22Rv1 (cell line): ENCODE results near the gene FOSB.

Experiments used
- H3K27ac ChIP-seq: fragments of 450-650 bp; 2 replicates; pipeline ENCODE4 v1.5.1; 2017
- CTCF ChIP-seq: fragments of 450-650 bp; IDR thresholded peaks from 2 replicates; pipeline ENCODE4 v1.5.1; 2017; ENCODE audit warnings: mild to moderate bottlenecking
- ZFX ChIP-seq: fragments of 450-650 bp; IDR thresholded peaks from 2 replicates; pipeline ENCODE4 v1.6.1; 2017; ENCODE audit warnings: antibody characterized with exemption, borderline replicate concordance

FOSB gene

GRCh38 chr19:45444318-45445041, 23.3 kb upstream of the FOSB start:
- TF ChIP-seq CTCF: peak; percentile 14; the same call in 1 of the 2 replicates
- no peak for TF ChIP-seq ZFX
- peak overlapping the region; percentile 79 for H3K27ac ChIP-seq

GRCh38 chr19:45445139-45445538, 22.7 kb upstream of the FOSB start:
- TF ChIP-seq ZFX (no peak), CTCF (no peak)
- H3K27ac ChIP-seq: peak overlapping the region; percentile 79

GRCh38 chr19:45446295-45446694, 21.5 kb upstream of the FOSB start:
- TF ChIP-seq CTCF (peak; percentile 75), ZFX (no peak)
- no peak overlapping the region for H3K27ac ChIP-seq

- H3K27ac ChIP-seq: no peak overlapping the region
- TF ChIP-seq CTCF (no peak), ZFX (no peak)
Observed at GRCh38 chr19:45446944-45447343, 20.9 kb upstream of the FOSB start.

- TF ChIP-seq CTCF (no peak), ZFX (no peak)
- no peak overlapping the region for H3K27ac ChIP-seq
Observed at GRCh38 chr19:45448425-45448756, 19.4 kb upstream of the FOSB start.

- TF ChIP-seq ZFX: no peak
- no peak for TF ChIP-seq CTCF
- peak overlapping the region; percentile 79; the same call in 1 of the 2 replicates for H3K27ac ChIP-seq
Observed at GRCh38 chr19:45448887-45449299, 18.9 kb upstream of the FOSB start.

- H3K27ac ChIP-seq: peak overlapping the region; percentile 79
Observed at GRCh38 chr19:45450012-45450333, 17.8 kb upstream of the FOSB start.

More at GRCh38 chr19:45450012-45450333, 17.8 kb upstream of the FOSB start:
- no peak for TF ChIP-seq CTCF
- TF ChIP-seq ZFX: no peak
